Right ventricle myocardium inferior (tissue), 1 donor: ENCODE measurements around the gene WDPCP. TPM values are rescaled to one million over a fixed set of nuclear protein-coding genes. Genes with fewer than 3 reads are reported as not detected.
"Not testable (repeated sequence)": the region's sequence is repeated elsewhere in the genome, so short reads cannot be mapped to it uniquely, and the experiment has no call there.

Experiments
- ATAC-seq: fragments of 200-7000 bp; cut with Tn5 transposase; one replicate; pipeline ENCODE4 v1.9.1; 2020; ENCODE audit warnings: mild to moderate bottlenecking, moderate library complexity
- DNase-seq: peaks from one replicate; pipeline ENCODE4 v3.0.0; 2021; ENCODE audit errors: missing footprints
- intact Hi-C: fragments of 100-400 bp; cut with DNase I; formaldehyde crosslinking; loops from one replicate; pipeline ENCODE4 v1.11.0; 2022
- total RNA-seq: library from RNA; stranded (reverse); fragmentation: NEBNext Ultra II Directional; extraction: Animal tissue kit (Norgen Biotek cat#: 25700); gene quantifications from one replicate; pipeline ENCODE4 v1.2.1, GENCODE V29; 2021
- donor health status: DM: no; HTN: yes; CAD: no; lungs with severe emphysema.

Gene WDPCP
- total RNA-seq, 1 donor from 2014 or later: 13.5 TPM

- ATAC-seq (no peak), DNase-seq (no peak)
- intact Hi-C loops: no loop called here
Observed at GRCh38 chr2:63494968-63495367, 93.3 kb downstream of the WDPCP start.

- intact Hi-C loops: no loop called here
- ATAC-seq (no peak), DNase-seq (no peak)
Observed at GRCh38 chr2:63494100-63494499, 94.2 kb downstream of the WDPCP start.

GRCh38 chr2:63488118-63488713, 100.1 kb downstream of the WDPCP start:
- DNase-seq: no peak
- no peak for ATAC-seq
- intact Hi-C loops: loop anchor here (5.0 to 10.0 kb wide), 2 partner anchors 97 to 701 kb away; partner anchors contain the start of genes MDH1 and WDPCP

GRCh38 chr2:63486861-63487290, 101.4 kb downstream of the WDPCP start:
- DNase-seq (no peak), ATAC-seq (no peak)
- intact Hi-C loops: loop anchor here (5.0 to 10.0 kb wide), 2 partner anchors 98 to 700 kb away; partner anchors contain the start of genes MDH1 and WDPCP

- no peak for ATAC-seq
- intact Hi-C loops: loop anchor here (5.0 to 10.0 kb wide), 2 partner anchors 100 to 698 kb away; partner anchors contain the start of genes MDH1 and WDPCP
- no peak for DNase-seq
Observed at GRCh38 chr2:63484901-63485300, 103.4 kb downstream of the WDPCP start.

GRCh38 chr2:63484481-63484880, 103.8 kb downstream of the WDPCP start:
- ATAC-seq (peak; percentile 72), DNase-seq (no peak)
- intact Hi-C loops: loop anchor here (10.0 kb wide), 1 partner anchor 100 kb away; the partner anchor contains the start of genes MDH1 and WDPCP

GRCh38 chr2:63477686-63478085, 110.6 kb downstream of the WDPCP start:
- intact Hi-C loops: no loop called here
- ATAC-seq: no peak
- DNase-seq: no peak

GRCh38 chr2:63469313-63469712, 119.0 kb downstream of the WDPCP start:
- ATAC-seq, DNase-seq, intact Hi-C loops: not testable (repeated sequence)

- intact Hi-C loops: no loop called here
- no peak for ATAC-seq
- DNase-seq: no peak
Observed at GRCh38 chr2:63465633-63466032, 122.6 kb downstream of the WDPCP start.

GRCh38 chr2:63463142-63463541, 125.1 kb downstream of the WDPCP start:
- no peak for ATAC-seq
- no peak for DNase-seq
- intact Hi-C loops: no loop called here

GRCh38 chr2:63446658-63447057, 141.6 kb downstream of the WDPCP start:
- intact Hi-C loops: no loop called here
- no peak for ATAC-seq
- no peak for DNase-seq

GRCh38 chr2:63444565-63445288, 143.6 kb downstream of the WDPCP start:
- DNase-seq (no peak), ATAC-seq (no peak)
- intact Hi-C loops: no loop called here

GRCh38 chr2:63440612-63441011, 147.7 kb downstream of the WDPCP start:
- intact Hi-C loops: no loop called here
- ATAC-seq (no peak), DNase-seq (no peak)

- intact Hi-C loops: no loop called here
Observed at GRCh38 chr2:63438181-63438580, 150.1 kb downstream of the WDPCP start.

GRCh38 chr2:63436488-63436887, 151.8 kb downstream of the WDPCP start:
- DNase-seq (no peak), ATAC-seq (no peak)
- intact Hi-C loops: no loop called here

More at GRCh38 chr2:63438181-63438580, 150.1 kb downstream of the WDPCP start:
- ATAC-seq (no peak), DNase-seq (no peak)

- DNase-seq: no peak
- intact Hi-C loops: no loop called here
- ATAC-seq: no peak
Observed at GRCh38 chr2:63435070-63435469, 153.2 kb downstream of the WDPCP start.

GRCh38 chr2:63434024-63435001, 154.0 kb downstream of the WDPCP start:
- DNase-seq (no peak), ATAC-seq (no peak)
- intact Hi-C loops: no loop called here

- DNase-seq (no peak), ATAC-seq (no peak)
- intact Hi-C loops: no loop called here
Observed at GRCh38 chr2:63432373-63432772, 155.9 kb downstream of the WDPCP start.

- no peak for ATAC-seq
- intact Hi-C loops: no loop called here
- DNase-seq: no peak
Observed at GRCh38 chr2:63425606-63426005, 162.7 kb downstream of the WDPCP start.
